T-helper 1 cell treated with Interleukin-12 subunit alpha and Interleukin-12 subunit beta and Interleukin-4 antibody, amounts not matched to agents 30 μg/mL and 1 μg/mL, for 36 hours (primary cell): ENCODE data around the gene TGM1.
"Not testable (repeated sequence)": the region's sequence is repeated elsewhere in the genome, so short reads cannot be mapped to it uniquely, and the experiment has no call there.

Experiments
- H3K27ac Mint-ChIP-seq: one replicate; pipeline ENCODE4 v1.8.0; 2021; ENCODE audit warnings: mild to moderate bottlenecking, mixed read lengths
- H3K27me3 Mint-ChIP-seq: one replicate; pipeline ENCODE4 v1.8.0; 2021; ENCODE audit warnings: low read depth, mixed read lengths
- H3K36me3 Mint-ChIP-seq: one replicate; pipeline ENCODE4 v1.8.0; 2021; ENCODE audit warnings: low read depth, mixed read lengths
- H3K4me1 Mint-ChIP-seq: one replicate; pipeline ENCODE4 v1.8.0; 2021; ENCODE audit warnings: low read depth, mixed read lengths
- H3K4me3 Mint-ChIP-seq: one replicate; pipeline ENCODE4 v1.8.0; 2021; ENCODE audit warnings: mild to moderate bottlenecking, moderate library complexity, mixed read lengths
- H3K9me3 Mint-ChIP-seq: one replicate; pipeline ENCODE4 v1.8.0; 2021; ENCODE audit warnings: mixed read lengths

The TGM1 gene

DNA sequence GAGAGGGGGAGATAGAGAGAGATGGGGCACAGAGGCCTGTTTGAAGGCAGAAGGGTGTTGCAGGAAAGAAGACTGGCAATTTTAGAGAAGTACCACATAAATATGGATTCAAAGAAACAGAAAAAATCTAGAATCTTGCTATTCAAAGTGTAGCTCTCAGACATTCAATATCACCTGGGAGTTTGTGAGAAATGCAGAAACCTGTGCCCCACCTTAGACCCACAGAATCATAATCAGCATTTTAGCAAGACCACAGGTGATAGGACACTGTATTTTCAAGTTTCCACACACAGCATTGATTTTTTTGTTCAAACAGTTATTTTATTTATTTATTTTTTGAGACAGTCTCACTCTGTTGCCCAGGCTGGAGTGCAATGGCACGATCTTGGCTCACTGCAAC, 34.1 kb downstream of the TGM1 start:
- Mint-ChIP-seq H3K36me3 (peaks cover 12% of the 10 kb centered on the region), H3K27ac (no peak overlapping the region)

DNA sequence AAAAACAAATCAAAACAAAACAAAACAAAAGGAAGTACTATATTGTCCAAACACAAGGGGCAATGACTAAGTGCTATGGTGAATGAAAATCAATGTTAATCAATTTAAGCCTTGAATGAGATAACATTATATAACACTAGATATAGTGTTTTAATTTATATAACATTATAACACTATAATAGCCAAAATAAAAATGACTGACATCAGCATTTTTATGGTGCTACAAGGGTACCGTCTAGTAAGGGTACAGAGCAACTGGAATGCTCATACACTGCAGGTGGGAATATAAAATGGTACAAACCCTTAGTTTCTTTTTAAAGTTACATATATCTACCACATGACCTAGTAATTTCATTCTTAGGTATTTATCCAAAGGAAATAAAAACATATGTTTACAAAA, 36.5 kb downstream of the TGM1 start:
- Mint-ChIP-seq H3K27me3 (no peaks in the 10 kb centered on the region), H3K27ac (no peak overlapping the region), H3K4me3 (no peak overlapping the region), H3K36me3 (peaks cover 10% of the 10 kb centered on the region), H3K4me1 (peaks cover 17% of the 10 kb centered on the region), H3K9me3 (no peaks in the 10 kb centered on the region)

More for the DNA sequence above, 34.1 kb downstream of the TGM1 start:
- H3K4me3 Mint-ChIP-seq: no peak overlapping the region
- no peaks in the 10 kb centered on the region for H3K27me3 Mint-ChIP-seq
- peaks cover 25% of the 10 kb centered on the region for H3K4me1 Mint-ChIP-seq
- no peaks in the 10 kb centered on the region for H3K9me3 Mint-ChIP-seq

DNA sequence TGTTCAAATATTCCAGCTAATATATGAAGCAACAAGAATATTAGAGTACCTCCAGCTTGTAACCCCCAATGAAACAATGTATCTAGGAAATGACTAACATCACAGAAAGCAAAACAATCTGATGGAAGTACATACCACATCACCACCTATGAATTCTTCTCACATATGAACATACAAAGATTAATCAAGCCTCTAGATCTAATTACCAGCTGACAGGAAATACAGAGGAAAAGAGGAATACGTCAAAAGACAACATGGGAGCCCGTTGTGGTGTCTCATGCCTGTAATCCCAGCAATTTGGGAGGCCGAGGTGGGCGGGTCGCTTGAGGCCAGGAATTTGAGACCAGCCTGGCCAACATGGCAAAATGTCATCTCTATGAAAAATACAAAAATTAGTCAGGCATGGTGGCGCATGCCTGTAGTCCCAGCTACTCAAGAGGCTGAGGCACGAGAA, 38.3 kb downstream of the TGM1 start:
- Mint-ChIP-seq H3K27ac (no peak overlapping the region), H3K4me1 (peaks cover 13% of the 10 kb centered on the region), H3K27me3 (no peaks in the 10 kb centered on the region), H3K9me3 (no peaks in the 10 kb centered on the region), H3K4me3 (no peak overlapping the region), H3K36me3 (peaks cover 10% of the 10 kb centered on the region)

DNA sequence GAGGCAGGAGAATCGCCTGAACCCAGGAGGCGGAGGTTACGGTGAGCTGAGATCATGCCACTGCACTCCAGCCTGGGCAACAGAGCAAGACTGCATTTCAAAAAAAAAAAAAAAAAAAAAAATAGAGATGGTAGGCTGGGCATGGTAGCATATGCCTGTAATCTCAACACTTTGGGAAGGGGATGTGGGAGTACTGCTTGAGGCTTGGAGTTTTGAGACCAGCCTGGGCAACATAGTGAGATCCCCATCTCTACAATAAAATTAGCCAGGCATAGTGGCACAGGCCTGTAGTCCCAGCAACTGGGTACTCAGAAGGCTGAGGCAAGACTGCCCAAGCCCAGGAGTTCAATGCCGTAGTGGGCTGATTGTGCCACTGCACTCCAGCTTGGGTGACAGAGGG, 40.0 kb downstream of the TGM1 start:
- Mint-ChIP-seq H3K36me3 (peaks cover 11% of the 10 kb centered on the region), H3K4me1 (peaks cover 11% of the 10 kb centered on the region)
- H3K27ac Mint-ChIP-seq, H3K27me3 Mint-ChIP-seq, H3K4me3 Mint-ChIP-seq, H3K9me3 Mint-ChIP-seq: not testable (repeated sequence)

DNA sequence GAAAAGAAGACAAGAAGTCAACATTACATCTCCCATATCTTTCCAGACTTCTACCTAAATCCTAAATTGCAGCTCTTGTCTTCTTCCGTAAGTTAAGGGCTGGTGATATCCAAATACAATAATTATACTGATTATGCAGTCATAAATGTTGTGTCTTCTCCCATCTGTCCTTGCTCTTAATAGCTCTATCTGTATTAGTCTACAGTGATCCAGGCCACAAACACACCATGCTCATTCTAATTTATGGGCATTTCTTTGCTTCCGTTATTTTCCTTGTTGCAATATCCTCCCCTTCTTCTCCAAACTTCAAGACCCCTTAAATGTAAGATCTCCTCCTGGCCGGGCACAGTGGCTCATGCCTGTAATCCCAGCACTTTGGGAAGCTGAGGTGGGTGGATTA, 43.5 kb downstream of the TGM1 start:
- Mint-ChIP-seq H3K27me3 (no peaks in the 10 kb centered on the region), H3K4me3 (no peak overlapping the region), H3K4me1 (peaks cover 21% of the 10 kb centered on the region), H3K27ac (no peak overlapping the region), H3K9me3 (no peaks in the 10 kb centered on the region), H3K36me3 (peaks cover 9% of the 10 kb centered on the region)

DNA sequence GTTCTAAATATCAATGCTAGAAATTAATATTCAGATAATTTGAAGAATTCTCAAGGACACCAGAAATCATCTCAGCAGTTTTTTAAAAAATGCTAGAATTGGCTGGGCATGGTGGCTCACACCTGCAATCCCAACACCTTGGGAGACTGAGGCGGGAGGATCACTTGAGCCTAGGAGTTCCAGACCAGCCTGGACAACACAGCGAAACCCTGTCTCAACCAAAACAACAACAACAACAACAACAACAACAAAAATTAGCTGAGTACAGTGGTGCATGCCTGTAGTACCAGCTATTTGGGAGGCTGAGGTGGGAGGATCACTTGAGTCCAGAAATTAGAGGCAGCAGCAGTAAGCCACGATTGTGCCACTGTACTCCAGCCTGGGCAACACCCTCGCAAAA, 43.9 kb downstream of the TGM1 start:
- Mint-ChIP-seq H3K27ac (no peak overlapping the region), H3K4me1 (peaks cover 24% of the 10 kb centered on the region), H3K9me3 (no peaks in the 10 kb centered on the region), H3K36me3 (peaks cover 7% of the 10 kb centered on the region), H3K27me3 (no peaks in the 10 kb centered on the region), H3K4me3 (no peak overlapping the region)

DNA sequence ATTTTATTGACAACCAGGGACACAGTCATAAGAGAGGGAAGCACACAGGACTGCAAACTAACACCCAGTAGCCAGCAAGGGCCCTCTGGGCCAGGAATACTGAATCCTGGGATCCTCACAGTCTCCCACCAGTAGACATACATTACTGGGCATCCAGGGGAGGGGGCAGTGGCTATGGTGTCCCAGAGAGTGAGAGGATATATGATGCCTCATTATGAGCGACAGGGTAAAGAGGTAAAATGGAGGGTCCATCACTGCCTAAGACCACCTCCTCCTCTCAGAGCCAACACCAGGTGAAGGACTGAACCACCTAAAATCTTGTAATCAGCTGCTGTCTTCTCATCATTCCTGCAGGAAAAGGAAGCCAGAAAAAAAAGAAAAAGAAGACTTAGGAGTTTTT, 46.1 kb downstream of the TGM1 start:
- H3K27me3 Mint-ChIP-seq, H3K4me3 Mint-ChIP-seq: not testable (repeated sequence)

DNA sequence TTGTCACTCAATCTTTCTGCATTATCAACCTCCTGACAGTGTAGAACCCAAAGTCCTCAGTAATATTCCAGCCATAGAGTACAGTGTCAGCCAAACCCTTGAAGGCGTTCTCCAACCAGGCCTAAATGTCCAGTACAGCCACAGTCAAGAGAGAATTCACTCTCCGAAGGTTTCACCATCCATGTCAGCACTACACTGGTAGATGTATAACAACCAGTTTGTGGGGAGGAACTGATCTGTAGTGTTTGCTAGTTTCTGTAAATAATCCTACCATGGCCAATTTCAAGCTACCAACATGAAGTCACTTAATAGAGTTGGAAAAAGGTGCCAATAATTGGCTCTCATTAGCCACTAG, 46.7 kb downstream of the TGM1 start:
- Mint-ChIP-seq H3K4me3 (peak overlapping the region; percentile 95), H3K4me1 (peaks cover 39% of the 10 kb centered on the region), H3K27ac (peak overlapping the region; percentile 99), H3K27me3 (no peaks in the 10 kb centered on the region), H3K36me3 (peaks cover 17% of the 10 kb centered on the region), H3K9me3 (no peaks in the 10 kb centered on the region)

More for the DNA sequence above, 46.1 kb downstream of the TGM1 start:
- Mint-ChIP-seq H3K4me1 (peaks cover 35% of the 10 kb centered on the region), H3K27ac (peak overlapping the region; percentile 39), H3K36me3 (peaks cover 12% of the 10 kb centered on the region)
- not testable (repeated sequence) for H3K9me3 Mint-ChIP-seq

DNA sequence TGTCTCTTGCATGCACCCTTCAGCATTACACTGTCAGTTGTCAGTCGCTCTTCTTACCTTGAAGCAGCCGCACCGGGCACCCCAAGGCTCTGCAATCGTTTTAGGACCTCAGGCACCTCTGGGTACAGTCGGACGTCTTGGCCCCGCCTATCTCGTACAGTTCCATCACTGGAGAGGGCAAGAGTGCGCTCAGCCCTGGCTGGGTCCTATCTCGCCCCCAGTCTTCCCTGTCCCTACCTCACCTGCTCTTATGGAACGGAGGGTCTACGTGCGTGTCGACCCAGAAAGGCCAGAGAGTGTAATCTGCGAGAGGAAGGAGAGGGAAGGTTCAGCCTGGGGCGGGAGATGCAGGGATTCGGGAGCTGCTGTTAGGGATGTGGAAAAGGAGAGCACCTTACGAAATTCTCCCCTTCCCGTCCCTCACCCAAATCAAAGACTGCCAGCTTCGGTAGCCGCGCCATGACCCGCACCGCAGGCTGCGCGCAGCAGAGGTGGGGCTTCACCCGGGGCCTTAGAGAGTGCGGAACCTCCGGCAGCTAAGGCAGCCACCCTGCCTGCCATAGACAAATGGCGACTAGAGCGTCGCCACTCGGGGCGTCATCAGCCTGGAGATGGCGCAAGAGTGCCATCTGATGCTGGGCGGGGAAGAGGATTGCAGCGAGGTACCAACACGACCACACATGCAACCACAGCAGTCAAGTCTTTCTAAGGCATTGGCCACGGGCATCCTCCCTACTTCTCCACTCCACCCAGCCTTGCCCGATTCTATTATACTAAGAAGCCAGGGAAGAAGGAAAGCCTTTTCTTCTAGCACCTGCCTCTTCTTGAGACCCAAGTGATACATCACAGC, 47.3 kb downstream of the TGM1 start, which contains the start of gene MDP1:
TSS of gene MDP1 (minus strand) at position 572 of the 850 bp plus-strand sequence. CDS start at position 461, 111 bp downstream.
- peaks cover 19% of the 10 kb centered on the region for H3K36me3 Mint-ChIP-seq
- peaks cover 40% of the 10 kb centered on the region for H3K4me1 Mint-ChIP-seq
- peak within 1 kb of the TSS; percentile 99 for H3K27ac Mint-ChIP-seq
- no peaks in the 10 kb centered on the region for H3K9me3 Mint-ChIP-seq
- H3K4me3 Mint-ChIP-seq: peak within 1 kb of the TSS; percentile 95
- no peaks in the 10 kb centered on the region for H3K27me3 Mint-ChIP-seq

DNA sequence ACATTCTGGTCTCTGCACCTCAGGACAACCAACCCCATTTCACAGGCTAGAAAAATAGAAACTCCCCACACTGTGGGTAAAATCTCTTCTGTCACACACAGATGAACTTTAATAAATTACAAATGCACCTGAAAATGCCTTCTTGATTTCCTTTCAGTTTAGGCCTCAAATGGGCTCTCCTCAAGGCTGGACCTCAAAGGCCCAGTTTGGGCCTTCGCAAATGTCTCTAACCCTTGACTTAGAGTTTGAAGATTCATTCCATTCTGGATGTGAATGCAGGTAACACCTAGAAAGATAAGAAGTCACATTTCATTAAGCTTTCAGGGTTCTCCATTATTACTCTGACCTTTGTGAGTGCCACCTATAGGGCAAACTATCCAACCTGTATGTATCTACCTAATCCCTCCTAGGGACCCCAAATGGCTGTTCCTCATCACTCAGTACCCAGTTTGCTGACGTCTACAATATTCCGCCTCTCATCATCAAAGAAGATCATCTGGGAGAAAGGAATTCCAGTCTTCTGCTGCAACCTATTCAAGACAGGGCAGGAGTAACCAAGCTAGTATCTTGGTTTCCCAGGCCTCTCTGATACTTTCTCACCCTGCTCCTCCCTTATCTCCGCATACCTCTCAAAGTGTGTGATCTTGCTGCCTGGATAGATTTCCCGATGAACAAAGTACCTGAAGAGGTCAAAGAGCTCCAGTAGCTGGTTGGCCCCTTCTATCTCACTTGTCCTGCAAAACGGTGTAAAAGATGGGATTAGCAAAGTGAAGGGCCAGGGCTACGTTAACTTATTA, 48.9 kb downstream of the TGM1 start:
- peaks cover 33% of the 10 kb centered on the region for H3K36me3 Mint-ChIP-seq
- H3K27me3 Mint-ChIP-seq: no peaks in the 10 kb centered on the region
- peak overlapping the region; percentile 96 for H3K4me3 Mint-ChIP-seq
- H3K9me3 Mint-ChIP-seq: no peaks in the 10 kb centered on the region
- peaks cover 42% of the 10 kb centered on the region for H3K4me1 Mint-ChIP-seq
- peak overlapping the region; percentile 99 for H3K27ac Mint-ChIP-seq

DNA sequence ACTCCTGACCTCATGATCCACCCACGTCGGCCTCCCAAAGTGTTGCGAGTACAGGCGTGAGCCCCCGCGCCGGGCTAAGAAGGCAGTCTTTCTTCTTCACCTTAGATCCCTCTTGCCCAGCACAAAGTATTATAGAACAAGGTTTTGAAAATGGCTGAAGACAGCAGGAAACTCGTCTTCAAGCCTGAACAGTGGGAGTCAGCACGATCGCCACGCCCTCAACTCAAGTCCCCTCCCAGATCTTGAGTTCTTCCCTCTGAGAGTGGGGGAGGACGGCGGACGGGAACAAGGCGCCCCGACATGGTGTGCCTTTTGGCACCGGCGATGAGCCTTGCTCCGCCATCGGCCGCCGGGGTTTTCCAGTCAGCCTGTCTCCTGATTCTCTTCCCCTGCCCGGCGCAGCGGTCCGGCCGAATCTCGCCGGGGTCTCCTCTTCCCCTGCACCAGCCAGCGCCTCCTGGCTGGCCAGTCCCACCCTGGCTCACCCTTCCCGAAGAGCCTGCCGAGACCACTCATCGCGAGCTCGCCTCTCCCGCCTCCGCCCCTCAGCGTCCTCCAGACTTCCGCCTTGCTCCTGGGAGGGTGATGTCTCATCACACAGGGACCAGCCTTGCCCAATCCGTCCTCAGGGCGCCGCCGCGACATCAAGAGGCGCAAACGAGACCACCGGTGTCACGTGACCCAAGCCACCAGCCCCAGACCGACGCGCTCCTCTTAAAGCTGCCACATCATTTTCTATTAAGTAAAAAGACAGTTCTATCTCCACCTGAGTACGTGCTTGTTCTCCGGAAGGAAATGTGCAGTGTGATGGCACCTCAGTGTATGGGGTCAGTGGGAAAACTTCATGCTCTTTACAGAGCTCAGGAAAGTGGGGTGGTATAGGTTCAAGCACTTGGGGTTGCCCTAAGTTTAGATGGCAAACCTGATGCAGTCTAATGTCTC, 49.8 kb downstream of the TGM1 start, which contains the start of gene CHMP4A:
TSS of gene CHMP4A (minus strand) at position 565 of the 942 bp plus-strand sequence. CDS start at position 516, 49 bp downstream.
- peaks cover 37% of the 10 kb centered on the region for H3K36me3 Mint-ChIP-seq
- no peaks in the 10 kb centered on the region for H3K9me3 Mint-ChIP-seq
- peaks cover 42% of the 10 kb centered on the region for H3K4me1 Mint-ChIP-seq
- peak within 1 kb of the TSS; percentile 96 for H3K4me3 Mint-ChIP-seq
- peak within 1 kb of the TSS; percentile 99 for H3K27ac Mint-ChIP-seq
- no peaks in the 10 kb centered on the region for H3K27me3 Mint-ChIP-seq

DNA sequence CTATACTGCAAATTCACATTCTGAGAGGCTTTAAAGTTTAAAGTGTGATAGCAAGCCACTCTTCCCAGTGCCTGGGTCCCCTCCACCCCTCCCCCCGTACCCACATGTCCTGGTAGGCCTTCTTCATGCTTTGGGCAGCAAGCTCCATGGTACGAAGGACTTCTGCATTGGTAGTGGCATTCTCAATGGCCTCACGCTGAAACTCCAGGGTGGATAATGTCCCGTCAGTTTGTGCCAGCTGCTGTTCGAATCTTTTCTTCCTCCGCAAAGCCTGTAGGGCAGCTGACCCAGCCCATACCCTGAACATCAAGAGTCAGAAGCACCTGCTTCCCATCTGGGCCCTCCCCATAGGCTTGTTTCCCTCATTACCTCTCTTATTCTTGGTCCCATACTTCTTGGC, 51.7 kb downstream of the TGM1 start:
- H3K4me3 Mint-ChIP-seq: peak overlapping the region; percentile 23
- peak overlapping the region; percentile 70 for H3K27ac Mint-ChIP-seq
- H3K36me3 Mint-ChIP-seq: peaks cover 46% of the 10 kb centered on the region
- H3K4me1 Mint-ChIP-seq: peaks cover 39% of the 10 kb centered on the region
- H3K27me3 Mint-ChIP-seq: no peaks in the 10 kb centered on the region
- H3K9me3 Mint-ChIP-seq: no peaks in the 10 kb centered on the region

DNA sequence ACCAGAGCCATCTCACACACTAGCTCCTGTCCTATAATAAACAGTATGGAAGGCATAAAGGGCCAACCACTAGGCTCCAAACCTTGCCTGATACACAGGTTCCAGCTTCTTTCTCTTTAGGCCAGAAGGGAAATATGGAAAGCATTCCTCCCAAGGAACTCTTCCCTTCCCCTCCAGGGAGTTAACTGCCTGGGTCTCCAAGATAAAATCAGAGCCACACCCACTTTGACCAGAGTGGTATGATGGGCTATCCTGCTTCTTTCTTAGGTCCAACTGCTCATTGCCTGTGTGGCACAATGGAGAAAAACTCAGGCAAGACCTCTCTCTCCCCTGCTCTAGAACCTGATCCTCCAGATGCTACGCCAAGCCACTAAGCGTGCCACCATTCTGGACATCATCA, 55.4 kb downstream of the TGM1 start:
- no peak overlapping the region for H3K4me3 Mint-ChIP-seq

DNA sequence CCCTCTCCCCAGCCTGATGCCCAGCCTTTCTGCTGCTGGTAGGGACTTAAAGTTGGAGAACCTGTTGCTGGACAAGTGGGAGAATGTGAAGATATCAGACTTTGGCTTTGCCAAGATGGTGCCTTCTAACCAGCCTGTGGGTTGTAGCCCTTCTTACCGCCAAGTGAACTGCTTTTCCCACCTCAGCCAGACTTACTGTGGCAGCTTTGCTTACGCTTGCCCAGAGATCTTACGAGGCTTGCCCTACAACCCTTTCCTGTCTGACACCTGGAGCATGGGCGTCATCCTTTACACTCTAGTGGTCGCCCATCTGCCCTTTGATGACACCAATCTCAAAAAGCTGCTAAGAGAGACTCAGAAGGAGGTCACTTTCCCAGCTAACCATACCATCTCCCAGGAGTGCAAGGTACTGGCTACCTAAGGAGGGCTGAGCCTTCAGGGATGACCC, 55.8 kb downstream of the TGM1 start:
- Mint-ChIP-seq H3K27me3 (no peaks in the 10 kb centered on the region), H3K36me3 (peaks cover 67% of the 10 kb centered on the region), H3K4me1 (peaks cover 17% of the 10 kb centered on the region), H3K9me3 (peaks cover 7% of the 10 kb centered on the region), H3K27ac (peak overlapping the region; percentile 52), H3K4me3 (no peak overlapping the region)

More for the DNA sequence above, 55.4 kb downstream of the TGM1 start:
- Mint-ChIP-seq H3K4me1 (peaks cover 17% of the 10 kb centered on the region), H3K27me3 (no peaks in the 10 kb centered on the region), H3K36me3 (peaks cover 63% of the 10 kb centered on the region), H3K27ac (no peak overlapping the region), H3K9me3 (peaks cover 5% of the 10 kb centered on the region)
